Activated CD4-positive, alpha-beta T cell treated with anti-CD3 and anti-CD28 coated beads for 36 hours (primary cell): ENCODE measurements around the gene NEDD4. TPM values are rescaled to one million over a fixed set of nuclear protein-coding genes. Genes with fewer than 3 reads are reported as not detected.
"Not testable (repeated sequence)": the region's sequence is repeated elsewhere in the genome, so short reads cannot be mapped to it uniquely, and the experiment has no call there.

ENCODE experiments used
- ATAC-seq: fragments of 200-7000 bp; cut with Tn5 transposase; one replicate; pipeline ENCODE4 v1.10.0; 2021; ENCODE audit warnings: mild to moderate bottlenecking, moderate library complexity
- CTCF ChIA-PET: fragments of 350-600 bp; sonication (Branson Sonifier 250); formaldehyde crosslinking; loops from one replicate; lab custom pipeline; 2021; ENCODE audit warnings: antibody characterized with exemption; lab: Charles Lee
- POLR2A ChIA-PET: fragments of 350-600 bp; sonication (Branson Sonifier 250); formaldehyde crosslinking; loops from one replicate; lab custom pipeline; 2021; ENCODE audit warnings: antibody characterized with exemption, inconsistent platforms; lab: Charles Lee
- DNase-seq: peaks from one replicate; pipeline ENCODE4 v3.0.0-alpha.2; 2020
- H3K27ac Mint-ChIP-seq: one replicate; pipeline ENCODE4 v1.8.0; 2021; ENCODE audit warnings: mixed read lengths
- H3K27me3 Mint-ChIP-seq: one replicate; pipeline ENCODE4 v1.8.0; 2021; ENCODE audit warnings: mixed read lengths
- H3K36me3 Mint-ChIP-seq: one replicate; pipeline ENCODE4 v1.8.0; 2021; ENCODE audit warnings: low read depth, mixed read lengths
- H3K4me1 Mint-ChIP-seq: one replicate; pipeline ENCODE4 v1.8.0; 2021; ENCODE audit warnings: mixed read lengths
- H3K4me3 Mint-ChIP-seq: one replicate; pipeline ENCODE4 v1.8.0; 2021; ENCODE audit warnings: mild to moderate bottlenecking, moderate library complexity, mixed read lengths
- H3K9me3 Mint-ChIP-seq: one replicate; pipeline ENCODE4 v1.8.0; 2021; ENCODE audit warnings: low read depth, mixed read lengths
- intact Hi-C, 2 experiments: fragments of 100-400 bp; cut with DNase I in 1 of 2; cut with micrococcal nuclease in 1 of 2; formaldehyde crosslinking; loops; one replicate each; pipeline versions ENCODE4 v1.14.2 to v1.15.1; 2022 to 2024; cut with DNase I, micrococcal nuclease
- total RNA-seq, 2 experiments: library from RNA; stranded (reverse); gene quantifications; one replicate each; pipeline ENCODE4 v1.2.3, GENCODE V29; 2021

The NEDD4 gene
- total RNA-seq, 2 experiments from 2014 or later, result 22.4 to 23.3 TPM

GRCh38 chr15:55823699-55824340 lies 169.6 kb downstream of the NEDD4 start:
- no peak overlapping the region for H3K27ac Mint-ChIP-seq
- DNase-seq (no peak), ATAC-seq (no peak)
- peaks cover 2% of the 10 kb centered on the region for H3K4me1 Mint-ChIP-seq
- peaks cover 2% of the 10 kb centered on the region for H3K27me3 Mint-ChIP-seq
- H3K36me3 Mint-ChIP-seq, result no peaks in the 10 kb centered on the region
- ChIA-PET CTCF (no interaction called here), POLR2A (no interaction called here)
- H3K9me3 Mint-ChIP-seq, result no peaks in the 10 kb centered on the region
- intact Hi-C loops, result no loop called here
- H3K4me3 Mint-ChIP-seq, result no peak overlapping the region

- Mint-ChIP-seq H3K27me3 (peaks cover 2% of the 10 kb centered on the region), H3K4me3 (no peak overlapping the region), H3K9me3 (no peaks in the 10 kb centered on the region), H3K4me1 (no peaks in the 10 kb centered on the region), H3K27ac (no peak overlapping the region), H3K36me3 (no peaks in the 10 kb centered on the region)
- DNase-seq (no peak), ATAC-seq (no peak)
- ChIA-PET CTCF (no interaction called here), POLR2A (no interaction called here)
- intact Hi-C loops, result no loop called here
These were observed 170.2 kb downstream of the NEDD4 start for GRCh38 chr15:55823191-55823670.

- POLR2A ChIA-PET, H3K27ac Mint-ChIP-seq, H3K27me3 Mint-ChIP-seq, DNase-seq, H3K36me3 Mint-ChIP-seq, ATAC-seq, CTCF ChIA-PET, intact Hi-C loops, H3K4me3 Mint-ChIP-seq, H3K9me3 Mint-ChIP-seq, H3K4me1 Mint-ChIP-seq: not testable (repeated sequence)
These were observed 171.7 kb downstream of the NEDD4 start for GRCh38 chr15:55821740-55822139.

GRCh38 chr15:55820043-55820442 lies 173.4 kb downstream of the NEDD4 start:
- H3K4me3 Mint-ChIP-seq, result no peak overlapping the region

GRCh38 chr15:55819397-55820034 lies 173.9 kb downstream of the NEDD4 start:
- Mint-ChIP-seq H3K4me1 (no peaks in the 10 kb centered on the region), H3K36me3 (no peaks in the 10 kb centered on the region), H3K27ac (no peak overlapping the region), H3K27me3 (peaks cover 2% of the 10 kb centered on the region), H3K4me3 (no peak overlapping the region), H3K9me3 (no peaks in the 10 kb centered on the region)
- DNase-seq, result no peak
- ATAC-seq, result no peak
- CTCF ChIA-PET, result interaction anchor here (1.2 to 1.4 kb wide), 3 partner anchors 26 to 44 kb away, joined by 3 to 5 read pairs (median 3); no protein-coding TSS in a partner anchor
- POLR2A ChIA-PET, result no interaction called here
- intact Hi-C loops, result no loop called here

More at GRCh38 chr15:55820043-55820442, 173.4 kb downstream of the NEDD4 start:
- Mint-ChIP-seq H3K27ac (no peak overlapping the region), H3K27me3 (peaks cover 2% of the 10 kb centered on the region), H3K36me3 (no peaks in the 10 kb centered on the region), H3K9me3 (no peaks in the 10 kb centered on the region), H3K4me1 (no peaks in the 10 kb centered on the region)
- DNase-seq (no peak), ATAC-seq (no peak)
- intact Hi-C loops, result no loop called here
- CTCF ChIA-PET, result interaction anchor here (1.2 to 1.4 kb wide), 2 partner anchors 26 to 30 kb away, joined by 3 to 5 read pairs; no protein-coding TSS in a partner anchor
- POLR2A ChIA-PET, result no interaction called here

- POLR2A ChIA-PET, result no interaction called here
- H3K27ac Mint-ChIP-seq, result no peak overlapping the region
- ATAC-seq (no peak), DNase-seq (no peak)
- no peaks in the 10 kb centered on the region for H3K27me3 Mint-ChIP-seq
- H3K4me3 Mint-ChIP-seq, result no peak overlapping the region
- no peaks in the 10 kb centered on the region for H3K9me3 Mint-ChIP-seq
- no peaks in the 10 kb centered on the region for H3K4me1 Mint-ChIP-seq
- no peaks in the 10 kb centered on the region for H3K36me3 Mint-ChIP-seq
- CTCF ChIA-PET, result no interaction called here
- intact Hi-C loops, result no loop called here
These were observed 177.4 kb downstream of the NEDD4 start for GRCh38 chr15:55816017-55816416.

GRCh38 chr15:55802600-55803376 lies 190.6 kb downstream of the NEDD4 start:
- no peak for ATAC-seq
- ChIA-PET CTCF (interaction anchor here (0.9 to 3.0 kb wide), 2 partner anchors 13 to 30 kb away, joined by 3 to 12 read pairs; no protein-coding TSS in a partner anchor), POLR2A (no interaction called here)
- intact Hi-C loops, result no loop called here
- no peaks in the 10 kb centered on the region for H3K4me1 Mint-ChIP-seq
- peaks cover 3% of the 10 kb centered on the region for H3K27me3 Mint-ChIP-seq
- no peak overlapping the region for H3K27ac Mint-ChIP-seq
- H3K36me3 Mint-ChIP-seq, result no peaks in the 10 kb centered on the region
- no peaks in the 10 kb centered on the region for H3K9me3 Mint-ChIP-seq
- H3K4me3 Mint-ChIP-seq, result no peak overlapping the region
- DNase-seq, result no peak

- no peak overlapping the region for H3K27ac Mint-ChIP-seq
- no peaks in the 10 kb centered on the region for H3K9me3 Mint-ChIP-seq
- intact Hi-C loops, result no loop called here
- ATAC-seq (no peak), DNase-seq (no peak)
- H3K4me3 Mint-ChIP-seq, result no peak overlapping the region
- ChIA-PET CTCF (interaction anchor here (0.9 to 3.0 kb wide), 6 partner anchors 11 to 156 kb away, joined by 4 to 12 read pairs (median 4); no protein-coding TSS in a partner anchor), POLR2A (no interaction called here)
- peaks cover 2% of the 10 kb centered on the region for H3K4me1 Mint-ChIP-seq
- H3K27me3 Mint-ChIP-seq, result peaks cover 11% of the 10 kb centered on the region
- H3K36me3 Mint-ChIP-seq, result no peaks in the 10 kb centered on the region
These were observed 193.2 kb downstream of the NEDD4 start for GRCh38 chr15:55800216-55800615.

GRCh38 chr15:55799291-55800212 lies 193.9 kb downstream of the NEDD4 start:
- no peaks in the 10 kb centered on the region for H3K9me3 Mint-ChIP-seq
- intact Hi-C loops, result loop anchor here (1.0 kb wide), 1 partner anchor 151 kb away; no protein-coding TSS in a partner anchor
- CTCF ChIA-PET, result interaction anchor here (0.9 to 3.0 kb wide), 6 partner anchors 10 to 155 kb away, joined by 4 to 12 read pairs (median 4); no protein-coding TSS in a partner anchor
- H3K4me3 Mint-ChIP-seq, result no peak overlapping the region
- H3K27ac Mint-ChIP-seq, result no peak overlapping the region
- DNase-seq (peak; percentile 64), ATAC-seq (no peak)
- peaks cover 2% of the 10 kb centered on the region for H3K4me1 Mint-ChIP-seq
- H3K36me3 Mint-ChIP-seq, result no peaks in the 10 kb centered on the region
- peaks cover 12% of the 10 kb centered on the region for H3K27me3 Mint-ChIP-seq
- POLR2A ChIA-PET, result no interaction called here

GRCh38 chr15:55796321-55796965 lies 197.0 kb downstream of the NEDD4 start:
- H3K36me3 Mint-ChIP-seq, result no peaks in the 10 kb centered on the region
- intact Hi-C loops, result no loop called here
- no peak overlapping the region for H3K4me3 Mint-ChIP-seq
- ChIA-PET POLR2A (interaction anchor here (0.6 kb wide), 1 partner anchor 378 kb away, joined by 6 read pairs; no protein-coding TSS in a partner anchor), CTCF (interaction anchor here (0.9 kb wide), 1 partner anchor 8 kb away, joined by 4 read pairs; no protein-coding TSS in a partner anchor)
- ATAC-seq (no peak), DNase-seq (no peak)
- peaks cover 2% of the 10 kb centered on the region for H3K4me1 Mint-ChIP-seq
- peaks cover 12% of the 10 kb centered on the region for H3K27me3 Mint-ChIP-seq
- H3K9me3 Mint-ChIP-seq, result peaks cover 1% of the 10 kb centered on the region
- H3K27ac Mint-ChIP-seq, result no peak overlapping the region
